ENCODE results near the gene ATP6V0B.

DNA sequence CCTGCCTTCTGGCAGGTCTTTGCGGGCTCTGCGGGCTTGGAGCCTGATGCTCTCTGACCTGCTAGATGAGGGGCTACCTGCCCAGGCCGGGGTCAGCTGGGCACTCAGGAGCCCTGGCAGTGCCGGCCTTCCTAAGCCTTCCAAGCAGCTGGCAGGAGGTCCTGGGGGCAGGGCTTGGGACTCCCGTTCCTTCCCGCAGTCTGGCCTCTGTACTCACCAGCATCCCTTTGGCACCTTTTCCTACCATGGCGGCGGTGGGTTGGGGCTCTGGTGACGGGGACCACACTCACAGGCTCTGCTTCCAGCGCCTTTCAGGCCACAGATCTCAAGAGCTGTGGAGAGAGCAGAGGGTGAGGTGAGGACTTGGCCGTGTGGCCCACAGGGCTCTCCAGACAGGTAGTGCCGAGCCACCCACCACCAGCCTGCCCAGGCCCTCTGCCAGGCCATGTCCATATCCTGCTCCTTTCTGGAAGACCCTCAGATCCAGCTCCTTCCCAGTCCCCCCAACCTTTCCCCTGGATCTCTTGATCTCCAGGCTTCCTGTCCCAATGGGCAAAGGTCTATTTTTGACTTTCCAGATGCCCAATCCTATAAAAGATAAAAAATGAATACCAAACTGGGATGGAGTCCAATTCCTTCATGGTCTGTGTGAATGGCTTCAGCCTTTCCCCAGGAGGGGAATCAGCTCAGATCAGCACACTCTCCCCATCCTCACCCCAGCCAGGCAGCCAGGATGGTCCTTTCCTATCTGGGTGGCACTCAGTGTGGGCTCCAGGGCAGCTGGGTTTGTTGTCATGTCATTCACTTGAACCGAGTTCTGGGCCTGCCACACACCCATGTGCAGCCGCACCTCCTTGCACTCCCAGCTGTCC is 49.5 kb downstream of the ATP6V0B start:
- TF ChIP-seq POLR2A (IDR thresholded peaks at IDR 0.05; ENCODE audit: extremely low read depth, insufficient read length) (no peak), MYC (IDR thresholded peaks at IDR 0.05; ENCODE audit: low read depth, low read length) (no peak)
- TF ChIP-seq, protein P1, sequence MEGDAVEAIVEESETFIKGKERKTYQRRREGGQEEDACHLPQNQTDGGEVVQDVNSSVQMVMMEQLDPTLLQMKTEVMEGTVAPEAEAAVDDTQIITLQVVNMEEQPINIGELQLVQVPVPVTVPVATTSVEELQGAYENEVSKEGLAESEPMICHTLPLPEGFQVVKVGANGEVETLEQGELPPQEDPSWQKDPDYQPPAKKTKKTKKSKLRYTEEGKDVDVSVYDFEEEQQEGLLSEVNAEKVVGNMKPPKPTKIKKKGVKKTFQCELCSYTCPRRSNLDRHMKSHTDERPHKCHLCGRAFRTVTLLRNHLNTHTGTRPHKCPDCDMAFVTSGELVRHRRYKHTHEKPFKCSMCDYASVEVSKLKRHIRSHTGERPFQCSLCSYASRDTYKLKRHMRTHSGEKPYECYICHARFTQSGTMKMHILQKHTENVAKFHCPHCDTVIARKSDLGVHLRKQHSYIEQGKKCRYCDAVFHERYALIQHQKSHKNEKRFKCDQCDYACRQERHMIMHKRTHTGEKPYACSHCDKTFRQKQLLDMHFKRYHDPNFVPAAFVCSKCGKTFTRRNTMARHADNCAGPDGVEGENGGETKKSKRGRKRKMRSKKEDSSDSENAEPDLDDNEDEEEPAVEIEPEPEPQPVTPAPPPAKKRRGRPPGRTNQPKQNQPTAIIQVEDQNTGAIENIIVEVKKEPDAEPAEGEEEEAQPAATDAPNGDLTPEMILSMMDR (IDR thresholded peaks at IDR 0.05; ENCODE audit: low read depth, low read length) = no peak

Measured in NB4 (cell line).